ENCODE results near the gene RAB11FIP5.
"Not testable (repeated sequence)": the region's sequence is repeated elsewhere in the genome, so short reads cannot be mapped to it uniquely, and the experiment has no call there.

Gene RAB11FIP5

GRCh38 chr2:73112913-73113854 is at the start of gene RAB11FIP5:
Gene RAB11FIP5 (minus strand): TSS chr2:73112948. CDS start chr2:73112777, 171 bp downstream.
- DNase-seq (ENCODE audit: low spot score), result peak; percentile 80

- DNase-seq (ENCODE audit: low spot score), result no peak
These were observed 43.9 kb upstream of the RAB11FIP5 start for GRCh38 chr2:73156539-73157124.

- no peak for DNase-seq (ENCODE audit: low spot score)
These were observed 30.2 kb upstream of the RAB11FIP5 start for GRCh38 chr2:73142937-73143336.

- no peak for DNase-seq (ENCODE audit: low spot score)
These were observed 29.1 kb upstream of the RAB11FIP5 start for GRCh38 chr2:73141896-73142295.

GRCh38 chr2:73135236-73135635 is 22.5 kb upstream of the RAB11FIP5 start:
- no peak for DNase-seq (ENCODE audit: low spot score)

- DNase-seq (ENCODE audit: low spot score), result no peak
These were observed 21.7 kb upstream of the RAB11FIP5 start for GRCh38 chr2:73134471-73134870.

GRCh38 chr2:73133566-73134197 is 20.9 kb upstream of the RAB11FIP5 start:
- DNase-seq (ENCODE audit: low spot score), result no peak

GRCh38 chr2:73131807-73132206 is 19.1 kb upstream of the RAB11FIP5 start:
- no peak for DNase-seq (ENCODE audit: low spot score)

GRCh38 chr2:73130790-73131189 is 18.0 kb upstream of the RAB11FIP5 start:
- no peak for DNase-seq (ENCODE audit: low spot score)

GRCh38 chr2:73128841-73129535 is 16.2 kb upstream of the RAB11FIP5 start:
- DNase-seq (ENCODE audit: low spot score), result no peak

GRCh38 chr2:73122536-73122935 is 9.8 kb upstream of the RAB11FIP5 start:
- no peak for DNase-seq (ENCODE audit: low spot score)

GRCh38 chr2:73119611-73120239 is 7.0 kb upstream of the RAB11FIP5 start:
- DNase-seq (ENCODE audit: low spot score), result not testable (repeated sequence)

GRCh38 chr2:73117441-73117840 is 4.7 kb upstream of the RAB11FIP5 start:
- DNase-seq (ENCODE audit: low spot score), result no peak

GRCh38 chr2:73116182-73116960 is 3.6 kb upstream of the RAB11FIP5 start:
- no peak for DNase-seq (ENCODE audit: low spot score)

- DNase-seq (ENCODE audit: low spot score), result no peak
These were observed 1.6 kb upstream of the RAB11FIP5 start for GRCh38 chr2:73114273-73114867.

GRCh38 chr2:73112026-73112912 is 479 bp downstream of the RAB11FIP5 start:
- DNase-seq (ENCODE audit: low spot score), result peak; percentile 13

- DNase-seq (ENCODE audit: low spot score), result no peak
These were observed 1.4 kb downstream of the RAB11FIP5 start for GRCh38 chr2:73111073-73112025.
